HG02852 (cell line): ENCODE data around the gene RIMBP2.
"Not testable (repeated sequence)": the region's sequence is repeated elsewhere in the genome, so short reads cannot be mapped to it uniquely, and the experiment has no call there.

Source experiments
- ATAC-seq: cut with Tn5 transposase; IDR thresholded peaks from one replicate; pipeline ENCODE4 v1.9.1; 2021; ENCODE audit warnings: mild to moderate bottlenecking, moderate library complexity; ENCODE audit not compliant: unreplicated experiment

RIMBP2 gene

DNA sequence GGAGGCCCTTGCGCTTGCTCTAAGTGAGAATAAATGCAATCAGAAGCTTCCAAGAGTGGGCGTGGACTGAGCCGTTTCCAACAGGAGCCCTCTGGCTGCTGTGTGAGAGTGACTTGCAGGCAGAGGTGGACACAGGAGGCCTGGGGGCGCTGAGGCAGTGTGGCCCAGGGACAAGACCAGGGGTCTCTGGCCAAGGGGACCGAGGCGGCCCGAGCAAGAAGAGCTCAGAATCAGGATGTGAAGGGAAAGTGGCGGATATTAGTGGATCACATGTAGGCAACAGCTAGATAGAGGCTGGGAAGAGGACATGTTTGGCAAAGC lies 8.6 kb downstream of the RIMBP2 start:
- ATAC-seq: no peak

DNA sequence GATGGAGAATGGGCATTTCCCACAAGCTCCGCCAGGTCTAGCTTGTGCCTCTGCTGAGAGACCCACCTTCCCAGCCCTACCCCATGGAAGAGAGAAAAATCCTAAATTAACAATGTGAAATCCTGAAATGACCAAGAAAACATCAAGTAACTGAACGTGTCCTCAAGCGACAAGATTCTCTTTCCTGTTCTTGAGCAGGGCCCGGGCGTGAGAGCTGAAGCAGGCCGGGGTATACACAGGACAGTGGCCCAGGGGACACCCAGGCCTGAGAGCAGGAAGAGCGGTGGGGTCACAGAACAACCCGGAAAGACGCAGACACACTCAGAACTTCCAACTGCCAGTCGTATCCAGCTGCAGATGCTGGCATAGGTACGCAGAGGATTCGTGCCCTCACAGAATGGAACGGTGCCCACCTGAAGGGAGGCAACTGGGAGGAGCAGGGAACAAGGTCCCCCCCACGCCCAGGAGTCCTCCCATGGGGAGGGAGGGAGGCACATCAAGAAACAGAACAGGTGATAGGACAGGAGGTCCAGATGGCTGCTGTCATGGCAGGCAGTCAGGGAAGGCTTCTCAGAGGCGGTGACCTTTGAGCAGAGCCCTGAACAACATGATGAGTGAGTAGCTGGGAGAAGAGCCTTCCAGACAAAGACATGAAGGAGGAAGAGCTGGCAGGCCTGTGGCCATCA lies 9.1 kb downstream of the RIMBP2 start:
- ATAC-seq: no peak

DNA sequence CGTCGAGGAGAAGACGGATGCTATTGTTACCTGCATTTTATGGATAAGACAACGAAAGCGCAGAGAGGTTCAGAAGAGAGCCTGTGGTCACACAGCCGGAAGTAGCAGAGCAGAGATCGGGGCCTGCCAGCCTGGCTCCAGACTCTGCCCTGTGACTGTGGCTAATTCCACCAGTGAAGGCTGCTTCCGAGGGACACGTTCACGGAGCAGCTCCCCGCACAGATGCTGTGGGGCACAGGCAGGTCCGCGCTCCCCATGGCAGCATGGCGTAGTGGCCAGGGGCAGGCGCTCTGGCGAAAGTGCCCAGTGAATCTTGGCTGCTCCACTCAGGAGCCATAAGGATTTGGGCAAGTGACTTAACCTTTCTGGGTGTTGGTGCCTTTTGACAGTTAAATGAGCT lies 9.8 kb downstream of the RIMBP2 start:
- ATAC-seq: no peak

DNA sequence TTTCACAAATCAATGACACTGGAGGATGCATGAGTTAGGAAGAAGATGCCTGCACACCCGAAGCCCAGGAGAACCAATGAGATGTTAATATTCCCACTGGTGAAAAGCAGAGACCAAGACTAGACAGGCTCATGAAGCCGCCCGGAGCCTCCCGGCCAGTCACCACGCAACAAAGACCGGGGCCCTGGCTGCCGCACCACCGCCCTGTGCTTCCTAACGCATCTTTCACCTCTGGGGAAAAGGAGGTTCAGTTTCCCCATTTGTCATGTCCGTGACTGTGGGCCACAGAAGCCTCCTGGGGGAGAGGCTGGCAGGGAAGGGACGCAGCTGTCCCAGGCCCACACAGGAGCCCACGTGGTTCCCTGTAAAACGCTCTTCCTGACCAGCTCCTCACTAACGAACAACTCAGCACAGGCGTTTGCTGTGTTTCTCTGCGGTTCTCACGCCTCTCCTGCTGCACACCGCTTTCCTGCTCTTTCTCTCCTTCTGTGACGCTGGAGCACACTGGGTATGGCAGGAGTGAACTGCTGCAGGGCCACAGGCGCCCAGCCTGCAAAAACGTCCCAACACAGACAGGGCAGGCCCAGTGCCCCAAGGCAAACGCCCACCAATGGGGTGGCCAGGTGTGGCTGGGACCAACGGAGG lies 10.8 kb downstream of the RIMBP2 start:
- ATAC-seq: no peak

DNA sequence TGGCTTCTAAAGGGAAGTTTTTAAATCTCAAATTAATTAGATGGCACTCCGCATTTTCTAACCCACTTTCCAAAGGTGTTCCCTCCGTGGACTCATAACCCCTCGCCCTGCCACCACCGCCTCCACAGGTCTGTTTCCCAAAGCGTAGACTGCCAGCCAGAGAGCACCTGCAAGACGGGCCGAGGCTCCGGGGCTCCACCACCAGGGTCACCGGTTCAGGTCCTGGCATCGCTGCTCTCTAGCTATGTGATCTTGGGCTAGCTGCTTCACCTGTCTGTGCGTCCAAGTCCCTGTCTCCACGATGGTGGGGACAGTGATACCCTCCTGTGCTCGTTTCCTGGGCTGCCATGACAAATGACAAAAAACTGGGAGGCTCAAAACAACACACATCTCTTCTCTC lies 11.5 kb downstream of the RIMBP2 start:
- no peak for ATAC-seq

DNA sequence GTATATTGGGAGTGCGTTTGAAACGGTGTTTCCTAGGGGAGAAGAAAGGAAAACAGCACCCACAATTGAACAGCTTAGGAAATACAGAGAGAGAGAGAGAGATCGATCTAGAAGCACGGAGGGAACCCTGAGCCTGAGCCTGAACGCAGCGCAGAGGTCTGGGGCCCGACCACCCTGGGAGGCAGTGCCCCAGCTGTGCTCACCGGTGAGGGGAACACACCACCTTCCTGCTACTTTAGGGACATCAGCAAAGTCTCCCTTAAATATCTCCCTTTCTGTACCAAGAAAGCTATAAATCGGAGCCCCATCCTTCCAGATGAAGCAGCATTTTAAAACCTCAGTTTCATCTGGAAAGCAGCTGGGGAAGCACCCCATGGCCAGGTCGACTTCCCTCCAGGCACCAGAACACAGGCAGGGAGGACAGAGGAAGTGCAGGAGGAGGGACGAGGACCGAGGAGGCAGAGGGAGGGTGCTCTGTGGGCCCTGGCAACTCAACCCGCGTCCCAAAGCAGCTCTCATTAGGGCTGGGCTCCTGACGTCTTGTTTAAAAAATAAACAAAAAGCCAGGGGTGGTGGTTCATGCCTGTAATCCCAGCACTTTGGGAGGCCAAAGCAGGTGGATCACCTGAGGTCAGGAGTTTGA lies 12.2 kb downstream of the RIMBP2 start:
- ATAC-seq: no peak

DNA sequence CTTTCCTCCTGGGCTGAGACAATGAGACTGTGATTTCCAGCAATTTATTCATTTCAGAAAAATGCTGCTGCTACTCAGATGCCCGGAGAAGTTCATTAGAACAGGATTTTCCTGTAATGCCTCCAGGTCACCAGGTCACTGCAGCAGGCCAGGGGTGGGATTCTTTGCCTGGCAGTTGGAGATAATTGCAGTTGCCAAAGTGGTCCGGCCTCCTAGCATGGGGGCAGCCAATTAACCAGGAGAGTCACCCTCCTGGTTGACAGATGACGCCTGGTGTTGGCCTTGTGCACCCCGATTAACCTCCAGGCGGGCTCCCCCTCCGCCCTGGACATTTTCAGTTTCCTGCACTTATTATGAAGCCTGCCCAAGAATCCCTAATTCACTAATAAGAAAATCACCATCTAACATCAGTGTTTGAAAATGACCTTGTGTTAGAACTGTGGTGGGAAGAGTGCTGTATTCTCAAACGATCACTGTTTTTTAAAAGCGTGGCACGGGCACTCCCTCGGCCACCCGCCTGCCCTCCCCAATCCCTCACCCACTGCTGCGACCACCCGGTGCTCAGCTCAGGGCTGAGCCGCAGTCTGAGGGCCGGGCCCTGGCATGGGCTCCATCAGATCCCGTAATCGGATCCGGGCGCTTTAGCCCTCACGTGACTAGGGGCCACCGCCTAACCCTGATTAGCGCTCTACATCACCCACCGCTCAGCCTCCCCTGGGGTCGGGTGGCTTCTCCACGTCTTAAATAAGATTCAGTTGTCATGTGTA lies 12.9 kb downstream of the RIMBP2 start:
- ATAC-seq: no peak

DNA sequence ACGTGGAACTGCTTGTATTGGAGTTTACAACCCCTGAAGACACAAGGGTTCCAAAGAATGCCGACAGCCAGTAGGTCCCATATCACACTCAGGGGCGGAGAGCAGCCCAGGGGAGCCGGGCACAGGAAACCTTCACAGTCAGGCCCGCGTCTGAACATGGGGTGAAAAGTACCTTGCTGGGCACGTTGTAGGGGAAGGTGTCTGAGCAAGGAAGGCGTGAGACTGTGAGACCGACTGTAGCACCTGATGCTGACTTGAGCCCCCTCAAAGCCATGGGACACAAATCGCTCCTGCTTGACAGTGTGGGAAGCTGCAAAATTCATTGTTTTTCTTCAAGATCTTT lies 14.7 kb downstream of the RIMBP2 start:
- ATAC-seq: no peak

DNA sequence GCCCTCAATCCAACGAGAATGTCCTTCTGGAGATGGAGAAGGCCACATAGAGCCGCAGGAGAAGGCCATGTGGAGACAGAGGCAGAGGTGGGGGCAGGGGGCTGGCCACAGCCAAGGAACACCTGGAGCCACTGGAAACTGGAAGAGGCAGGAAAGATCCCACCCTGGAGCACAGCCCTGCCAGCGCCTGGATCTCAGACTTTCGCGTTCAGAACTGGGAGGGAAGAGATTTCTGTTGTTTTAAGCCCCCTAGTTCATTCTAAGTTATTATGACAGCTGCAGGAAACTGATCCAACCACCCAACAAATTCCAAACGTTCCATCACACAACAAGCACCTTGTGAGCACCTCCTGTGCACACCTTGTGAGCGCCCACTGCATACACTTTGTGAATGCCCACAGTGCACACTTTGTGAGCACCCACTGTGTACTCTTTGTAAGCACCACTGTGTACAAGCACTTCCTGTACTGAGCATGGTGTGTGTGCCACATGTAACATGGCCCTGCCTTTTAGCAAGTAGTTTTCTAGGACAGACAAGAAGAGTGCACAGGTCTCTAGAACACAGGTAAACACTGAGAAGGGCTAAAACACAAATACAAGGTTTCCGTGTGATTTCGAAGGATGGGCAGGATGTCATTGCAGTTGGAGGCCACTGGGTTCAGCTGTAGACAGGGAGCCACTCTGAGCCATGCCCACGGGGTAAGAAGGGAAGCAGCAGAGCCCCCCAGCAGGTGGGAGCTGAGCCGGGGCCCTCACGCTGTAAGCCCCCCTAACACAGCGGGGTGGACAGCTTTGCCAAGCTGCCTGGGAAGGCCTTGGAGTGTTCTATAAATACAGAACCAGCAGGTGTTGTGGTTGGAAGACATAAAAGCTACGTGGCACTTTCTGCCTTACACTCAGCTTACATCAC lies 15.4 kb downstream of the RIMBP2 start:
- ATAC-seq: no peak

DNA sequence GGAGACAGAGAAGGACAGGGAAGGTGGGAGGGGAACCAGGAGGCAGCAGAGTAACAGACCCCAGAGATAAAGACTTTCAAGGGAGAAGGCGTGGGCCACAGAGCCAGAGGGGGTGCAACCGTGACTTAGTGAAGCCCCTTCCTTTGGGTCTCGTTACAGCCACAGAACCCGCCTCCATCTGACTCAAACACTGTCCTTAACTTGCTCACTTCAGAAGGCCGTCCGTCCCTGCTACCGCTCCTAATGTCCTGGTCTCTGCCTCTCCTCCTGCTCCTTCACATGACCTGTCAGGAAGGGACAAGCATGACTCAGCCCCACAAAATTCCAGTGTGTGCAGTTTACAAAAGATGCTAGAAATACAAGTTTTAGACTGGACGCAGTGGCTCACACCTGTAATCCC lies 18.0 kb downstream of the RIMBP2 start:
- no peak for ATAC-seq

DNA sequence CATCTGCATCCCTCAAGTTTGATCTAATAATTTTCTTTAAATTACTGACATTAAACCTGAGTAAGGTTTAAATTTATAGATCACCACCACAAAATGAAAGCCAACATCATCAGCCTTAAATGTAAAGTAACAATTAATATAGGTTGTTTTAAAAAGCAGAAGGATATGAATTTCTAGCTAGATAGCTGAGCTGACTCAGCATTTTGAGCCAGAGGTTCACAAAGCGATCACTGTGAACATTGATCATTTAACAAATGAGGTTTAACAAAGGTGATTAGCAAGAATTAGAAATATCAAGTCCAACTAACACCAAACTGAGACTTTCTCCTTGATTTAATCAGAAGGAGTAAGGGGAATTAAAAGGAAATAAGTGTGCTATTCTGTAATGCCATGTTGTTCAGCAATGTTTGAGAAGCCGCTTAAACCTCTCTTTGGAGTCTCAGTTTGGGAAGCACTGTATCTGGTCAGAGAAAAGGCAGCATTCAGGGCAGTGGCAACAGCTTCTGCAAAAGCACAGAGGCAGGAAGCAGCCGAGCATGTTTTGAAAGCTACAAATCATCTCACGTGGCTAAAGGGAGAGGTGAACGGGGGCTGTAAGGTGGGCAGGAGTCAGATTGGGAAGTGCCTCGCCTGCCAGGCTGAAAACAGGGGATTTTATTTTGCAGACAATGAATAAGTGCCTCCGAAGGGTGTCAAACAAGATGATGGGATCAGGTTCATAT lies 19.6 kb downstream of the RIMBP2 start:
- no peak for ATAC-seq

DNA sequence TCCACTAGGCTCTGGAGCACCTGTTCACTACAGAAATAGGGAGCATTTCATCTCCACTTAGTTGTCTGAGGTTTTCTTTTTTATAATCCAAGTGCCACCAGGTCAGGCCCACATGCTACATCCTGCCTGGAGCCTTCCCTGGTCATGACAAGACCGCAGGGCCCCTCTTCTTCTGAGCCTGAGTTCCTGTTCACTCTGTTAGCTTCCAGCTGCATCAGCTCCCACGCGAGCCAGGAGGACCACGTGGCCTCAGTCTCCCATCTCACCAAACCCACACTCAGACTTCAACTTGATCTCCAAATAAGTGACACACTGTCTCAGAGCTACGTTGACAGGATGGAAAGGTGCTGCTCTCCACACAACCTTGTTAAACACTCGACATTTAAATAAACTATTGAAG lies 21.0 kb downstream of the RIMBP2 start:
- no peak for ATAC-seq

DNA sequence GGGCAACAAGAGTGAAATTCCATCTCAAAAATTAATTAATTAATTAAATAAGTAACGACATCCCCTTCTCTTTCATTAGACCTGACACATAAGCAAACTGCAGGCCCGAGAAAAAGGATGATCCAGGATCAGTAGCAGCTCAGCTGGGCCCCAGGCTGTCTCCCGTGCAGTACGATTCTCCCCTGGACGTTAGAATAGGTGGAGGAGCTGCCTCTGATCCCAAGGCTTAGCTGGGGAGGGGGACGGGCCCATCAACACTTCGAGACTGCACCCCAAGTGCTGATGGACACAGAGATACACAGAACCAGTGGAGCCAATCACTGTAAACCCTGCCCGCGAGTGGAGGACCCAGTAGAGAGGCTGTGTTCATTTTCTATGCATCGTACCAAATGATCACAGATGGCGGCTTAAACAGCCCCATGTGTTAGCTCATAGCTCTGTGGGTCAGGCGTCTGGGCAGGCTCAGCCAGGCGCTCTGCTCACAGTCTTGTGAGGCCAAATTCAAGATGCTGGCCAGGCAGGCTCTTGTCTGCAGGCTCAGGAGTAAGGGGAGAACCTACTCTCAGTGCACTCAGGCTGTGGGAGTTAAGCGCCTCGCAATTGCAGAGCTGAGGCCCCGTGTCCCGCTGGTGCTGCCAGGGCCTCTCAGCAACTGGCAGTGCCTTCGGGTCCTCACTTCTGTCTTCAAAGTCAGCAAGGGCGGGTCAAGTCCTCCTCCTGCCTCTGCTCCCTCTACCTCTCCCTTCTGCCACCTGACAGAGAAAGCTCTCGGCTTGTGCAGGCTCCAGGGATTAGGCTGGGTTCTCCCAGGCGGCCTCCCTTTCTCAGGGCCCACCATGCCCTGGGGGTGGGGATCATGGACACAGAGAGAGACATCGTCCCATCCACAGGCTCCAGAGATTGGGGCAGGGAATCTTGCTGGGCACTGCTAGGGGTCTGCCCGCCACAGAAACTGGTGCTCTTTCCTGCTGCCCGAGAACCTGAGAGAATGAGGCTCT lies 26.4 kb downstream of the RIMBP2 start:
- no peak for ATAC-seq

DNA sequence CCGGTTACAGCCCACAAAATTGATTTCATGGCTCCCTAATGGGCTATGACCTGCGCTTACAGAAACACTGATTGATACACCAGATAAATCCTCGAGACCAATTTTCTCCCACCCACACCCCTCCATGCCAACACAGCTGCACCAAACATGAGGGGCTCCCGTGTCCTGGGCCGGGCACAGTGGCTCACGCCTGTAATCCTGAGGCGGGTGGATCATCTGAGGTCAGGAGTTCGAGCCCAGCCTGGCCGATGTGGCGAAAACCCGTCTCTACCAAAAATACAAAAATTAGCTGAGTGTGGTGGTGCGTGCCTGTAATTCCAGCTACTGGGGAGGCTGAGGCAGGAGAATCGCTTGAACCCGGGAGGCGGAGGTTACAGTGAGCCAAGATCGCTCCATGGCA lies 27.1 kb downstream of the RIMBP2 start:
- ATAC-seq: not testable (repeated sequence)

DNA sequence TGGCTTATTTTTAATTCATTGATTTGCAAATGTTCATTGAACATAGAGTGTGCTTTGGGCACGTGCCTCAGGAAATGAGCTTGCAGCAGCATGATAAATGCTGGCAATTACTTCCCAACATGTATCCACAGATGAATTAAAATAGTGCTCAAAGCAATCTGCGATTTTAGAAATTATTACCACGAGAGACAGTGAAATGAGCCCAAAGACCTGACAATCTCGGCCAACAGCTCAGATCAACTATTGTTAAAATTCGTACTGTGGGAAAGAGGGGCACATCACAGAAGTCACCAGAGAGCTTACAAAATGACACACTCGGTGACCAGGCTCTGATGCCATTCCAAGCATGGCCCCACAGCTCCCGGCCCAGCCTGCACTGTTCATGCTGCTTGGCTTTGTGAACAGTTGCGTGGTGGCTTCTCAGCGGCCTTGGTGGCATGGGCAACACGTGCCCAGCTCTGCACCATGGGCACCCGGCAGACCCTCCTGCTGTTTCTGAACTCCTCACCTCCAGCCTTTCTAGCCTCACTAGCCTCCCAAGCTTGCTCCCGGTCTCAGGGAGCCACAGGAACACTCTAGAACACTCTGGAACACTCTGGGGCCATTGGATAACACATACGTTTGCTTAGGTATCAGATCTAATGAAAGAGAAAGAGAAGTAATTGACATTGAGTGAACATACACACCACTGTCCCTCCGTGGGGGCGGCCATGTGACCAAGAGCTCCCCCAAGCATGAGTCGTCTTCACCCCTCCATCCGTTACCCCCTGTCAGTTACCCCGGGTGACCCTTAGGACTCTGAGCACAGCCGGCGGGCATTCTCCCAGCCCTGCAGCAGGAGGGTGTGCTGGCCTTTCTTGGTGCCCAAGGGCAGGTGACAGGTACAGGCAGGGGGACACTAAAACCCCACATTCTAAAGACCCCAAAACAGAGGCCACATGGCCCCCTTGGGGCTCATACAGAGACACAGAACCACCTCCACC lies 28.0 kb downstream of the RIMBP2 start:
- ATAC-seq: no peak

DNA sequence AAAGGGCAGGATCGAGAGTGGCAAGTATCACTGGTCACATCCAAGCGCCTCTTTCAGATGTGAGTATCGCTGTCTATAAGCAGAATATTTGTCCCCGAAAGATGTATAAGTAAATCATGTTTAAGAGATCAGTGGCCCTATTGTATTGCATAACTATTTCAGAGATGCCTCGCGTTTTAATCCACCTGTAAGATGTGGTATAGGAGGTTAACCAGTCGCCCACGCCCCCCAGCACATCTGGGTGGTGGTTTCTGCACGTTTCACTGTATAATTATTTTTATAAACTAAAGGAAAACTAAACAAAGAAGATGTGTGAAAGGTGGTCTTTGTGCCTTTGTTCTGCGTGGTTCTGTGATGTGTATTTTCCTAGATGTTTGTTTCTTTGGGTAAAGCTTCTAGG lies 28.9 kb downstream of the RIMBP2 start:
- ATAC-seq: no peak

DNA sequence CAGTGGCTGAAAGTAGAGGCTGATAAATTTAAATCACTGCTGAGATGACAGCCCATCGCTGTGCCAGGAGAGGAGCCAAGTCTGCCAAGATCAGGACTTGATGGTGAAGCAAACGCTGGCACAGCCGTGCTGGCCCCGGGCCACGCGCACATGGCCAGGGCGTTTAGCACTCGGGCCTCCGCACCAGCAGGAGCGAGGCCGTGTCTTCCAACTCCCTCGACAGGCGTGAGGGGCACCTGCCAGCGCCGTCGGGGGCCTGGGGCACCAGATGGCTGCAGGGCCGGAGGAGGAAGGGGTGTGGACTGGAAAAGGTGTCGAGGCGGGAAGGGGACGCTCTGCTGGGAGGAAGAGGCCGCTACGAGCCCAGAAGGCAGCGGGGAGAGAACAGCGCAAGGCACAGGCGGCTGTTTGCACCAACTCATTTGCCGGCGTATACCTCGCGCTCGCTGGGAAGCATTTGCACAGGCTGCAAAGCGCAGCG lies 29.5 kb downstream of the RIMBP2 start:
- no peak for ATAC-seq

DNA sequence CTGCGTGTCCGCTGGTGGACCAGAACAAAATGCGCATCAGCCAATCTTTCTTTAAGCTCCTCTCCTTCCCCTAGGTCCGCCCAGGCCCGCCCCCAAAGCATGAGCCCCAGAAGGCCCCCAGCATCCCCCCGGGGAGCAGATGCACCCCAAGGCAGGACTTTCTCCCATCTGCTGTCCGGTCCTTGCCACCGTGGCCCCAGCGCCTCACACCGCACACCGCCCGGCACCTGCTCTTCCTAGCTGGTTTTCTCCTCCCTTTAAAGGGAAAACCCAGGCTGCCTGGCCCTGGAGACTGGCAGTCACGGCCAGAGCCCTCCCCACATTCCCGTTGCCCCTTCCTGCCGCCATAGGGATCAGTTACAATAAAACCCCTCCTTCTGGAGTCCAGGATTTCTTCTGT lies 30.2 kb downstream of the RIMBP2 start:
- ATAC-seq: no peak
